NT2/D1 (cell line): ENCODE data around the gene ZNF445.

ENCODE experiments used
- YY1 ChIP-seq: IDR thresholded peaks from 2 replicates; pipeline ENCODE4 v1.6.1; 2011; ENCODE audit not compliant: insufficient read length, insufficient read depth
- ZNF274 ChIP-seq: IDR thresholded peaks from 2 replicates; pipeline ENCODE4 v1.6.1; 2011; ENCODE audit warnings: mild to moderate bottlenecking, low read depth, low read length

DNA sequence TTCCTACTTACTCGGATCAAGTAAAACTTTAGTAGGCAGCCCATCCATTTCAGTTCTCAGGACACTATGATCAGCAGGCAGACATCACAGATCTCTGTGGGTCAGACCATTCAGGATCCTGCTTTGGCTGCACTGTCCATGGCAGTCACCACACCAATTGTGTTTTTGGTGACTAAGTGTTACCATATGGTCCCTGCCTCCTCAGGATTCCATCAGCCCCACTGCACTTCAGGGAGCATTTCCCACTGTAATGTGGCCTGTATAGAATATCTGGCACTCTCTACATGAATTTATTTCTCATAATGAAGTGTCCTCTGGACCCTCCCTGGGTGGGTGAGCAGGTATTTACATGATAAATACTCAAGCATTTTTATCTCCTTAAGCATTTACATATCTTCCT is 41.3 kb downstream of the ZNF445 start:
- TF ChIP-seq ZNF274 (no peak), YY1 (no peak)
